Activated T-cell treated with anti-CD3 and anti-CD28 coated beads for 1 hour (primary cell): ENCODE measurements around the gene METRNL.

ENCODE experiments used
- DNase-seq: peaks from one replicate; pipeline ENCODE4 v3.0.0-alpha.2; 2020; ENCODE audit warnings: low read depth

METRNL gene

DNA sequence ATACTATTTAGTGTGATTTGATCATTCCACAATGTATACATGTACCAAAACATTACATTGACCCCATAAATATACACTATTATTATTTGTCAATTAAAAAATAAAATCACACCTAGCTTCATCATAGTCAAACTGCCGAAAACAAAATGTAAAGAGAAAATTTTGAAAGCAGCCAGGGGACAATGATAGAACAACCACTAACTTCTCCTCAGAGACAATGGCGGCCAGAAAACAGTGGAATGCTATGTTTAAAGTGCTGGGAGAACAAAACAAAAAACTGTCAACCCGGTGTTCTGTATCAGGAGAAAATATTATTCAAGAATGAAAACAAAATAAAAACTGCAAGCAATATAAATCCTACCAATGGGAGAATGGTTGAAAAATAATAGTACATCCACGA lies 63.2 kb downstream of the METRNL start:
- no peak for DNase-seq

GRCh38 chr17:83143817-83144231 lies 64.4 kb downstream of the METRNL start:
- DNase-seq = no peak
